ENCODE data around the gene KCNMA1.
"Not testable (repeated sequence)": the region's sequence is repeated elsewhere in the genome, so short reads cannot be mapped to it uniquely, and the experiment has no call there.

The KCNMA1 gene

DNA sequence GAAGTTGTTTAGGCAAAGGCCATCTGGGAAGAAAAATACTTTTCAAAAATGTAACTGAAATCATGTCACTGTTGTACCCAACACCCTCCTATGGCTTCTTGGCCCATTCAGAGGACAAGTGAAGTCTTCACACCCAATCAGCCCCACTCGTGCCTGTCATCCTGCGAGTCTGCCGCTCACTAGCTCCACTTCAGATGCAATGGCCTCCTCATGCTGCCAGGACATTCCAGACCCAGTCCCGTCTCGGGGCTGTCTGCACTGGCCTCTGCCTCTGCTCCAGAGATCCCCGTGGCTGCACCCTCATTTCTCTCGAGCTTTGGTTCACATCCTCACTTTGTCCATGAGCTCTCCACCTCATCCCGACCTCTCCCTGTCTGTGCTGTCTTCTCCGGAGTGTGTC is 227.1 kb downstream of the KCNMA1 start:
- ATAC-seq: no peak

DNA sequence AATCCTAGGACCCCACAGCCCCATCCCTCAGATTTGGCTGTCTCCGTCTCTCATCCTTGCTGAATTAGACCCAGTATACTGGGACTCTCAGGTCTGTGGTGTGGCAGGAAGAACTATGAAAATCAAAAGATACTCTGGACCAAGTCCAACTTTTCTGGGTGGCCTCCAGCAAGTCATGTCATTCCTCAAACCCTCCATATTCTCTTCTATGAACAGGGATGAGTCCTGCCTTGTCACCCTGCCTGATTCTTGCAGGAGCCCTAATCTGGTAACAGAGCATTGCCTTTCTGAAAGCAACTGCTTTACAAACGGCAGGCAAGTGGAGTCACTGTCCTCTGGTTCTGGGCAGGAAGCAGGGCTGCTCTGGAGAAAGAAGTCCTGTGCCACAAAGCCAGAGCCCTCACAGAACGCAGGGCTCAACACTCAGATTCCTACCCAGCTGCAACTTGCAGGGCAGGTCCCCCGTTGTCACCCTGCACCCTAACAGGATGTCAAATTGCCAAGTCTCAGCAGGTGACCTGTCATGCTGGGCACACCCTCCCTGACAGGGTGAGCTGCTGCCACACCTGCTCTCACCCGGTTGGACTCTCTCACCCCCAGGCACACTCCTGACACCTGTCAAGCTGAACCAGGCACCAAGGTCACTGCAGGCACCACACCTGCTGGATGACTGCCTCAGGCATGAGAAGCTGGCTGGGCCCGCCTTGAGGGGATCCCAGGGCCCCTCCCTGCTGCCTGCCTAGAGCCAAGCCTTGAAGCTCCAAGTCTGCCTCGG is 227.7 kb downstream of the KCNMA1 start:
- ATAC-seq: no peak

DNA sequence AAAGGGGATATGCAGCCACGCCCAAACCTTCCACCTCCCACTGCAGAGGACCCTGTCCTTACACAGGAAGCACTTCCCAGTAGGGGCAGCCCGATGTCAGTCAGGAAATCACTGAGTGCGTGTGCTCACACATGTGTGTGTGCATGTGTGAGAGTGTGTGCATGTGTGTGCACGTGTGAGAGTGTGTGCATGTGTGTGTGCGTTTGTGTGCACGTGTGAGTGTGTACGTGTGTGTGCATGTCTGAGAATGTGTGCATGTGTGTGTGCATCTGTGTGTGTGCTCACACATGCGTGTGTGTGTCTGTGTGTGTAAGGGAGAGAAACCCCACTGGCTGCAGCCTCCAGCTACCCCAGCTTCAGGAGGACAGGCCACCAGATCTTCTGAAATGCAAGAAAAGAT is 229.3 kb downstream of the KCNMA1 start:
- no peak for ATAC-seq

DNA sequence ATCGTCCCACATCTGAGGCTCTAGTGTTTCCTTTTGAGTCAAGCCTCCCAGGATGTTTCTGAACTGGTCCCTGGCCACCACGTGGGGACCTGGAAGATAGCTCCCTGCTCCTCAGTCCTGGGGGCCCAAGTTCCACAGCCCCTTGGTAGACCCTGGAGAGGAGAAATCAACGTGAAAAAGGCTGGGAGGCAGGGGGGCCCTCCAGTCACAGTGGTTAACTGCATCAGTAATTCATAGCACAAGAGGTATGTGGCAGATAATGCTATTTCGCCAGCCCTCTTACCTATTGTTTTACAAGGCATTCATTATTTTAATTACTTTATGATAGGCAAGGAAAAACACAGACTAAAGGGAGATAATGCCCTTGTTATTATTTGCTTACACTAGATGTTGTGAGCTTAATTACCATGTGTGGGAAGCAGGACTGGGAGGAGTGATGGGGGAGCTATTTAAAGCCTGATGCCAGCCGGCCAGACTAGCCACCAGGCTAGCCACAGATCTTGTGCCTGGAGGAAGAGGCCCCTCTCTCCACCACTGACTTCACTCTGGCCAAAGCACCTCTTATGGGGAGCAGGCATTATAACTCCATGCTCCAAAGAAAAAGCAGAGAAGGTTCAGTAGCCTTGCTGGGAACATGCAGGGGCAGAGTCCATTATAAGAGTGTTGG is 230.7 kb downstream of the KCNMA1 start:
- no peak for ATAC-seq

DNA sequence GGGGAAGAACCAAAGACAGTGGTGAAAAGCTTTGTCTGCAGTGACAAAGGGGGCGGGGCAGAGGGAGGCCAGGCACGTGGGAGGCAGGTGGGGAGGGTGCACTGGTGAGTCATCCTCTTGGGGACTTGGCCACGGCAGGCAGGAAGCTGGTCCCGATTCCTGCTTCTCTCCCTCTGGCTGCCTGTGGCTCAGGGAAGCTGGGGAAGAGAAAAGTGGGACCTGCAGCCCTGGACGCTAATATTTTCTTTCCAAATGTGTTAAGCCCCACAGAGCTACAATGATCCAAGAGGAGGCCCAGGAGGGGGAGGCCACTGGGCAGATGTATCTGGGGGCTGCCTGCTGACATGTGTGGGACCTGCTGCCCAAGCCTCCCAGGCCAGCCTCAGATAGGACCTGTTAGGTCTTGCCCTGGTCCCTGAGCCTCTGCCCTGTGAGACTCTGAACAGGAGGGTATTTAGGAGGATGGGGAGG is 231.8 kb downstream of the KCNMA1 start:
- no peak for ATAC-seq

DNA sequence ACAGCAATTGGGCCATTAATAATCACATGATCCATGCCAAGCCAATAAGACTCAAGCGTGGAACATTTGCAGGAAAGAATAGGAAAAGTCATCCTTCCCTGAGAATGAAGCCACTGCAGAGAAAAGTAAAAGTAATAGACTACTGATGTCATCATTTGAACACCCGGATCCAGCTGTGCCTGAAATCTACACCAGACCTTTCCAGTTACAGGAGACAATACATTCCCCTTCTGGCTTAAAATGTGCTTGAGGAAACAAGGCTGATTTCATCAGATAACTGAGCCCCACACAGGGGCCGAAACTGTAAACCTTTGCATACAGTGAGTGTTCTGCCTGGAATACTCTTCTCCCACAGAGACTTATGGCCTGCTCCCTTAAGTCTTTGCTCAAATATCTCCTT is 232.8 kb downstream of the KCNMA1 start:
- no peak for ATAC-seq

DNA sequence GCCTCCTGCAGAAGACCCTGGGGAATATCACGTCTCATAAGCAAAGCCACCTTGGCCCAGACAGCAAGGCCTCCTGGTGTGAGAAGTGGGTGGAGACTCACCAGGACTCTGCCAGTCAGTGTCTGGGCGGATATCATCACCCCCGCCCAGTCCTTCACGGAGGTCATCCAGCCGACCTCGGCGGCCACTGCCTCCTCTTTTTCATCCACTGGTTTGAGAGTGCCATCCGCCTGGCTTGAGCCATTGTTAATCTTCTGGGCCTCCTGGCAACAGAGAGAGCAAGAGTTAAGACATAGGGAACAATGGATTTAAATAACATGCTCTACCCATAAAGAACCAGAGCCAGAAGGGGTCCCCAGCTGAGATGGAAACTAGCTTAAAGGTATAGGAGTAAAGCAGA is 233.8 kb downstream of the KCNMA1 start:
- no peak for ATAC-seq

DNA sequence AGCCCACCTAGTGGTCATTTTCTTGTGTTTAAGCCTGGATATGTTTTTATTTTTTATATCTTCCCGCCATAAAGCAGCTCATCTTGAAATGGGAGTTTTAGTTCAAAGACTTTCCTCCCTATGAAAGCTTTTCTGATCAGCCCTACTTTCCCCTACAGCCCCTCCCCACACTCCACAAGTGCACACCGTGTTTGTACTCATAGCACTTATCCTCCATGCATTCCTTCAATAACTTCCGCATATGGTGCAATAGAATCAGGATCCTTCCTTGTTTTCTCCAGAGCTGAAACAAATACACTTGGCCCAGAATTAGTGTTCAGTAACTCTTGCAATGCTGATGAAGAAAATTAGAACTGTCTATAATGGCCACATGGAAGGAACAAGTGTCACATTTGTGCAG is 235.9 kb downstream of the KCNMA1 start:
- ATAC-seq: no peak

DNA sequence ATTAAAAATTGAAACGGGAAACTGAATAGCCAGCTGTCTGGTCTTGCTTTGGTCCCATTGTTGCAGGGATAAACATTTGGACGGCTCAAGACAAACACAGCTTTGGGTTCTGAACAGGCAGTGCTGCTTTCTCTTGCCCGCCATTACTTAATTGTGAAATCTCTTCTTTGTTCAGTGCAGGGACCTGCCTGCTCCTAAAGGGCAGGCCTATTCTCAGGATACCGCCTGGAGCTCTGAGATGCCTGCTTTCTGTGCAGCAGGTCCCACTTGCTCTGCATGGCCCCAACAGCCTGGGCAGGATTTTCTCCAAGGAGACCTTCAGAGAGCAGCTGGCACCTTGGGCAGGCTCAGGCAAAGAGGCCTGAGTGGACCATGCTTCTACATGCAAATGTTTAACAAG is 237.6 kb downstream of the KCNMA1 start:
- ATAC-seq: no peak

DNA sequence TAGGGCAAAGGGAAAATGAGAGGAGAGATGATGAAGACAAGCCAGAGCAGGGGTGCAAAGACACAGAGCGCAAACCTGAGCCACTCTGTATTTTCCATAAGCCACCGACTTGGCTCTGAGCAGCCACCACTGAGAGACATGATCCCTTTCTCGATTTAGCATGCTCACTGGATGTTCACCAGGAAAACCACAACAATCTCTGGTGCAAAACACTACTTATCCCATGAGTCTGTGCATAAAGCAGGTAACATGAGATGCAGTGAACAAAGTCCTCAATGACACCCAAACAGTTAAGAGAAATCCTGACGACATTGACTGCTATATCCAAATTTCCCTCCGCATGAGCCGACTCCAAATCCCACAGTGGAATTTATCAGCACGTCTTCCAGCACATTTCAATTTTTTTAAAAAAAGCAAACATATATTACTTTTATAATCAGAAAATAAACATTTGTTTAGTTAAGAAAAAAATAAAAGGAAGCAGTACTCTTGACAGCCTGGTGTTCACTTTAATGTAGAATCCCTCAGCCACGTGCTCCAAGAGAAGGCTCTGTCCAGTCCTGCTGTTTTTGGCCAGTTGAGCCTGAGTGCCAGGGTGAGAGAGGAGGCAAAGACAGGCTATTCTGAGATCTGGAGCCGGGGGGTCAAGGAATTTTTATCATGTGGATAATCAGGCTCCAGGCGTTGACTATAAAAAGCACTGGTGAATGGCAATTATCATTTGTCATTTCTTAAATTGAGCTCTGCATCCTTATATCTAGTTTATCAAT is 238.4 kb downstream of the KCNMA1 start:
- no peak for ATAC-seq

DNA sequence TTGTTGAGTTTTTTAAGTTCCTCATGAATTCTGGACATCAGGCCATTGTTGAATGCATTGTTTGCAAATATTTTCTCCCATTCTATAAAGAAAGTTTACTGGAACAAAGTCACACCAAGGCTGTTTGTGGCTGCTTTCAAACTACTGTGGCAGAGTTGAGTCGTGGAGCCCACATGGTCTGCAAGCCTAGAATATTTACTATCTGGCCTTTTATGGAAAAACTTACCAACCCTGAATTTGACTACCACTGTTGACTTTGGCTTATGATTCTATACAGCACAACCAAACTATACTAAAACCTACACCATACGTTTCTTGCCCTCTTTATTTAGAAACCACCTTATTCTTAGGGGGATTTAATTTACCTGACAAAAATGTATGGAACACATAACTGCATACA is 239.1 kb downstream of the KCNMA1 start:
- no peak for ATAC-seq

DNA sequence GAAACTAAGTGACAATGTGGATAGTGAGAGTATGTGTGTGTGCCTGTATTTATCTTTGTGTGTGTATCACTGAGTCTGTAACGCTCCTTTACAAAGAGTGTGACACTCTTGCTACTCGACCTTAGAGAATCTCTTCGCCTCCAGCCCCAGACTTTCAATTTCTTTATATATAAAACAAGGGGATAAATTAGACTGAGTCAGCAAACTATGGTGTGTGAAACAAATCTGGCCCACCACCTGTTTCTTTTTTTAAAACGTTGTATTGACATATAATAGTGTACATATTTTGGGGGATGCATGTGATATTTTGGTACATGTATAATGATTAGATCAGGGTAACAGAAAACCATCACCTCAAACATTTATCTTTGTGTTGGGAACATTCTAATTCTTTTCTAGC is 240.5 kb downstream of the KCNMA1 start:
- ATAC-seq: no peak

DNA sequence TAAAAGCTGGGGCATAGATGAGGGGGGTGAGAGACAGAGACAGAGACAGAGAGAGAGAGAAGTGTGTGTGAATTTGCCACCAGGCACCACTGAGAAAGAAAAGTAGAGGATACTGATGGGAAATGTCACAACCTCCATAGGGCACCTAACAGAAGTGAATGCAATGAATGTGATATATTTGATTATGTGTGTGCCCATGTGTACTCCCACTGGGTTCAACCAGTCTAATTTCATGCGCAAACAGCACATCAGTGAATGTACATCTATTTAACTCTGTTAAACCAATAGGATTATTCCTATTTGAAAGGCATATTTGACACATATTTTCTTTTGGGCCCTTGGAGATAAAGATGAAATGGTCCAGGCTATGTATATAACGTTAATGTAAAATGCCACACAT is 241.3 kb downstream of the KCNMA1 start:
- no peak for ATAC-seq

DNA sequence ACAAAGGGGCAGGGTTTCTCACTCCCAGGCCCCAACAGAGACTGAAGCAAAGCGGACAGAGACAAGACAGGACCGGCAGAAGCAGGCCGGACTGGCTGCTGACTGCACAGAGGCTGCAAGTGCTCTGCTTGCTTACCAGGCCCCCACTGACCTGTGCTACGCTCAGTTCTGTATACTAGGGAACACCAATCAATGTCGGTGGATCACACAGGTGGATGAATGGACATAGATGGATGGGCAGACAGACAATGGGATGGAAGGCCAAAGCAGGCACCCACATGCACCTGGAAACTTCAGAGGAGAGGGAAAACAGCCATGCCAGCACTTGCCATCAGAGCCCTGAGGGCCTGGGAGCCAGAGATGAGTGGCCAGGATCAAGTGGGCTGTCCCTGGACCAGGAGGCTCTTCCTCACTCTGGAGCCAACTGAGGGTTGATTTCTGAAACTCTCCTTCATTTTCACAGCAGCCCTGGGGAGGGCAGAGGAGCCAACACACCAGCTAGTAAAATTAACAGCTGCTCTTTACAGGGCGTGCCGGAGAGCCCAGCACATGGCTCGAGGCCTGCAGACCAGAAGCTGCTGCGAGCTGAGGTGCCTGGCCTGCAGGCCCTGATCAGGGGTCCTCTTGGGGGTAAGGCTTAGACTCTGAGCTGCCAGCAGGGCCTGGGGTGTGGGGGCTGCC is 243.6 kb downstream of the KCNMA1 start:
- no peak for ATAC-seq

DNA sequence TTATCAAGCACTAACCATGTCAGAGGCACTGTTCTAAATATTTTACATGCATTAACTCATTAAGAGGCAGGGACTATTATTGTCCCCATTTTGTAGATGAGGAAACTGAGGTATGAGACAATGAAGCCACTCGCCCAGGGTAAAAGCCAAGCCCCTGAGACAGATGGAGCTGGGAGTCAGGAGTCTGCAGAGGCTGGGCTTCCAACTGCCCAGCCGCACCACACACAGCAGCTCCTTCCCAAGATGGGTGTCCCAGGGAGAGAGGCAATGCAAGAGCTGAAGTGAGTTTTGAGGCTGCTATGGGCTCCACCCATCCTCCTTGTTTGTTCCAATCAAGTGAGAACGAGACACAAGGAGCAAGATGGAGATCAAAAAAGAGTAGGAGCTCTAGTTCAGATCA is 244.2 kb downstream of the KCNMA1 start:
- ATAC-seq: no peak

DNA sequence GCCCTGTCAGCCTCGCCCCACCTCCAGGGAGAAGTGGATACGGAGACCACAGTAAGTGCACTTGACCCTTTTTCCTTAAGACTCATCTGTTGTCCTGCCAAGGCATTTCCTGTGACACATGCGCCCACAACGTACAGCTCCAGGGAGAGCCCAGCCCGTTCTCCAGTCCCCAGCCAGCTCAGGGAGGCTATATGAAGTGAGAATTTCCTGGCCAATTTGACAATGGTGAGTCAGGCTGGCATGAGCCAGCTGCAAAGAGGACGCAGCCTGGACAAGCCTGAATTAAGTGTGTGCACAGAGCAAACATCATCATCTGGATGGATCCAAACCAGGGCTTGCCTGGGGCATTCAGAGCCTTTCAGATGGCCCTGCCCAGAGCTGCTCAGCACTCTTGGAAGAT is 244.8 kb downstream of the KCNMA1 start:
- ATAC-seq: no peak

DNA sequence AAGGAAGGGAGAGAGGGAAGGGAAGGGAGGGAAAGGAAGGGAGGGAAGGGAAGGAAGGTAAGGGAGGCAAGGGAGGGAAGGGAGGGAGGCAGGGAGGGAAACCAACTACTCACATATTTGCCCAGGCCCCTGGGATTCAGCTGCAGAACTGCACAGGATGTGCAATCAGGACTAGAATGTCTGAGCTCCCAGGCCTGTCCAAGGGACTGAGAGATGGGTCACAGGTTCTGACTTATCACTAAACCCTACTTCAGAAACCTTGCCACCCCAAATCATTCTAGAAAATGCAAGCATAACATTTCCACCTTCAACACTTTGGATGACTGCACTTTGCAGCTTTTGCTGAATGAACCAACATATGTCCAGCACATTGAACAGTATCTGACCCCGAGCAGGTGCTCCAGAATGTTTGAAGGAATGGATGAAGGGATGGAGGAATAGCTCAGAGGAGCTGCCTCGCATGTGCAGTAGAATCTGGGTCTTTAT is 245.3 kb downstream of the KCNMA1 start:
- no peak for ATAC-seq

DNA sequence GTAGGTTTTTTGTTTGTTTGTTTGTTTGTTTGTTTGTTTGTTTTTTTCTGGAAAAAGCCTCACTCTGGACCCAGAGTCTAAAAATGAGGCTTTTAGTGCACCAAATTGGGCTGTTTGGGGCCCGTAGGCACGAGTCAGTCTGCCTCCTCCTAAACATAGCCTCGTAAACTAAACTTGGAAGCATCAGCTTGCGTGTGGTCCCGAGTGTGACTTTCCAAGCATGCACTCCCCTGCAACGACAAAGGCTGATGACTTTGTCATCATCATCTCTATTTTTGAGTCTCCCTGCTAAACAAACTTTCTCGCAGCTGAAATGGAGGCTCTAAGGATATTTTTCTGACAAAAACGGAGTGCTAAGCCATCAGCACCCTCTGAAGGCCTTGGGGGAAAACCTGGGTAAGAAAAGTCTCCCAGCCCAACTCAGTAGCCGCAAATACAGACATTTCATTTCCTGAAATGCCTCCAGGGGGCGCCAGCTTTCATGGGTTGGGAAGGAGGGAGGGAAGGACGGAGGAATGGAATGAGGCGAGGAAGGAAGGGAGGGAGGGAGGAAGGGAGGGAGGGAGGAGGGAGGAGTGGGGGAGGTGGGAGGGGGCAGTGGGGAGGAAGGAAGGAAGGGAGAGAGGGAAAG is 245.9 kb downstream of the KCNMA1 start:
- no peak for ATAC-seq

DNA sequence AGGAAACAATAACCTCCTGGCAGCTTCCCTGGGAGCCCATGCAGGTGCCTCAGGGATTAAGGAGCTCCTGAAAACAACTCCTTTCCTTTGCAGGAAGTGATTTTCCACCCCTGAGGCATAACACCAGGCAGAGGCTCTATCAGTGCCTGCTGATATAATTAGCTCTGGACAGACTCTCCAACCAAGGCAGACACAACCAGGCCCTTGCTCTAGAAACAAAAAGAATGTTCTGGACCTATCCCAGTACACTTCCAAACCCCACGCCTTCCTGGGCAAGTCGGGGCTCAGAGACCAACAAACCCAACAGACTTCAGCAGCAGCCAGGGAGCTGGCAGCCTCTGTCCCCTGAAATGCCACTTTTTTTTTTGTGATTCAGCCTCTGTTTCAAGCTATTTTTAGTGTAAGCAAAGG is 247.1 kb downstream of the KCNMA1 start:
- ATAC-seq: no peak

DNA sequence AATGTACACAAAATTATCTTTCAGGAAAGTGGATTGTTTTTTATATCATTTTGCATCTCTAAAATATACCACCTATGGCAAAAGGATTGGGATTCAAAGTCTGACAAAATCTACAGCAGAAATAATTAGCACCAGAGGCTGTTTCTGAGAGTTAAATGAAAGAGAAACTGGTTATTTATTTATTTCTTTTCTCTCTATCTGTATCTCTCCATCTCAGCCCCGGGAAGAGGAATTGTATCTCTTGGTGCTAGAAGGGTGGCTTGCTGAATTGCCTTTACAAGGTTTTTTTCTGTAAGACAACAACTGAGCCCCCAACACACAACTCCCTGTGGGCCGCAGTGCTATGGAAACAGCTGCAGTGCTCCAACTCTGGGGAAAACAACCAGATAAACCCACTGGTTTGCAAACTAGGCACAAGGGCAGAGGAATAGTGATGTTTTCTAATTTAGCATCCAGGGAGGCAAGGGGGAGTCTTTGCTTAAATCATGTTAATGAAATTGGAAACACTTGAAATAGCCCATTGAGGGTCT is 249.0 kb downstream of the KCNMA1 start:
- ATAC-seq: no peak

DNA sequence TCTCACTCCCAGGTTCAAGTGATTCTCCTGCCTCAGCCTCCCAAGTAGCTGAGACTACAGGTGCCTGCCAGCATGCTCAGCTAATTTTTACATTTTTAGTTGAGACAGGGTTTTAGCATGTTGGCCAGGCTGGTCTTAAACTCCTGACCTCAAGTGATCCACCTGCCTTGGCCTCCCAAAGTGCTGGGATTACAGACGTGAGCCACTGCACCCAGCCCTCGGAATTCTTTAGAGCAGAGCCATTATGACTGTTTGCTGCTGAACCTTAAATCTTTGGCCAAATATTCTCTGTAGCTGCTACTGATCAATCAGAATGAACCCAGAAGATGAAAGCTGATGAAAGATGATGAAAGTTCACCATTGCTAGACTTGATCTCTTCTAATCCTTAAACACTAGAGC is 249.9 kb downstream of the KCNMA1 start:
- not testable (repeated sequence) for ATAC-seq

DNA sequence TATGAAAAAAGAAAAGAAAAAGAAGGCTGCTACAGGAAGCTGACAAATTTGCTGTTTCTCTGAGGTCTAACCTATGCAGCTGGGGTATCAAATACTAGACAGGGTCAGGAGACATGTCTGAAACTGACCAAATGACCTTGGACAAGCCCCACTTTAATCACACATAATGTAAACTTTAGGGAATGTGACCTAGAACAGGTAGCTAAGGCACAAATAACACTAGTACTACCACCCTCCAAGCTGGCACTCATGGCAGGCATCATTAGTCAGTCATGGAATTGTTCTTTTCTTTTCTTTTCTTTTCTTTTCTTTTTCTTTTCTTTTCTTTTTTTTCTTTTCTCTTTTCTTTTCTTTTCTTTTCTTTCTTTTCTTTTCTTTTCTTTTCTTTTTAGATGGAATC is 250.4 kb downstream of the KCNMA1 start:
- no peak for ATAC-seq

Measured in activated CD4-positive, CD25-positive, alpha-beta regulatory T cell treated with anti-CD3 and anti-CD28 coated beads, Interleukin-2, amount 50 U/mL, for 24 hours (primary cell).